BLaER1 (cell line): ENCODE data around the gene EPPIN.

Experiments
- H3K27ac ChIP-seq: shearing (Covaris generic); formaldehyde crosslinking; 2 replicates; pipeline ENCODE4 v1.8.1; 2022
- H3K27me3 ChIP-seq: shearing (Covaris generic); formaldehyde crosslinking; 2 replicates; pipeline ENCODE4 v1.8.1; 2022
- H3K36me3 ChIP-seq: shearing (Covaris generic); formaldehyde crosslinking; 2 replicates; pipeline ENCODE4 v1.8.1; 2022
- H3K4me1 ChIP-seq: shearing (Covaris generic); formaldehyde crosslinking; 2 replicates; pipeline ENCODE4 v1.8.1; 2022
- H3K4me2 ChIP-seq: shearing (Covaris generic); formaldehyde crosslinking; 2 replicates; pipeline ENCODE4 v1.8.1; 2022
- H3K4me3 ChIP-seq: shearing (Covaris generic); formaldehyde crosslinking; 2 replicates; pipeline ENCODE4 v1.8.1; 2022
- H3K9ac ChIP-seq: shearing (Covaris generic); formaldehyde crosslinking; 2 replicates; pipeline ENCODE4 v1.8.1; 2022
- H3K9me3 ChIP-seq: shearing (Covaris generic); formaldehyde crosslinking; 2 replicates; pipeline ENCODE4 v1.8.1; 2022
- H4K20me1 ChIP-seq: shearing (Covaris generic); formaldehyde crosslinking; 2 replicates; pipeline ENCODE4 v1.8.1; 2022
- Cebpa-rat ChIP-seq: shearing (Covaris generic); IDR thresholded peaks from 2 replicates; pipeline ENCODE4 v1.8.1; 2022

Gene EPPIN

DNA sequence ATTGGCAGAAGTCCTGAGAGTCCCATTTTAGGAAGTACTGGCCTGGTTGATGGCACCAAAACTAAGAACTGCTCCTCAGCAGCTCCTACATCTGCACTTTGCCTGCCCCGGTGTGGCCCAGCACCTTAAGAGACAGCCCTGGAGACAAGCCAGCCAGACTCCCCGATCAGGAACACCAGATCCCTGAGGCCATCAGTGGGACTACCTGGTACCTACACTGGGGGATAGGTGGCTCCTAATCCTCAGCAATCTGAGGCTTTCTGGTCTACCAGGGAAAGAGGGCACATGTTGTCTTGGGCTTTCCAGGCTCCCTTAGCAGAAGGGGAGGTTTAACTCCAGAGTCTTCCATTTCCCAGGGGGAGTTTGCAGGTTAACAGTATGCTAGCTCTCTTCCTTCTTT lies 7.8 kb downstream of the EPPIN start, which contains the start of gene WFDC6:
Gene WFDC6 (minus strand): TSS at position 101 of the 400 bp plus-strand sequence. CDS start 75 bp downstream, at position 26.
- H3K36me3 ChIP-seq = no peaks in the 10 kb centered on the region
- H3K4me3 ChIP-seq = no peak within 1 kb of the TSS
- H3K9ac ChIP-seq = no peak within 1 kb of the TSS
- no peak for TF ChIP-seq Cebpa-rat
- no peak within 1 kb of the TSS for H3K27ac ChIP-seq
- H3K27me3 ChIP-seq = no peaks in the 10 kb centered on the region
- H4K20me1 ChIP-seq = no peaks in the 10 kb centered on the region
- H3K4me1 ChIP-seq = no peaks in the 10 kb centered on the region
- H3K9me3 ChIP-seq = no peaks in the 10 kb centered on the region
- no peak within 1 kb of the TSS for H3K4me2 ChIP-seq

DNA sequence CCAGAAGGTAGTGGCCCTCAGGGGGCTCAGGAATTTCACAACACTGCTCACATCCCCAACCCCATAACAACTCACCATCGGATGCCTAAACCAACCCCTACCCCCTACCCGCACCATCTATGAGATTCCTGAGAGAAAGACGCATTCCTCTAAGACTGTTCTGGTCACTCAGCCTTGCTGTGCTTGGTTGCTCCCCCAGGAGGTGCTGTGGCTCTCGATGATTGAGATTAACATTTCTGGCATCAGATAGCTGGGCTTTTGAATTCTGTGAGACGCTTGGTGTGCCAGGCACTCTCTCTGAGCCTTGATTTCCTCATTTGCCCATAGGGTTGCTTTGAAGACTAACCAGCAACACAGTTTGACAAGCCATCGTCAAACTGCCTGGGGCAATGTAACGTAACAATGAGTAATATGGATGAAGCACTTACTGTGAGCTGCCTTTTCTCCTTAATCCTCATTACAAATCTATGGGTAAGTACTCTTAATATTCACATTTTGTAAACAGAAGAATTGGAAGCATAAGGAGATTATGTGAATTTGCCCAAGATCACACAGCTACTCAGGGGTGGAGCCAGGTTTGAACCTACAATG lies 8.9 kb downstream of the EPPIN start:
- H3K27me3 ChIP-seq = no peaks in the 10 kb centered on the region
- TF ChIP-seq Cebpa-rat = no peak
- no peak overlapping the region for H3K4me2 ChIP-seq
- no peaks in the 10 kb centered on the region for H3K4me1 ChIP-seq
- H3K9ac ChIP-seq = no peak overlapping the region
- H3K27ac ChIP-seq = no peak overlapping the region
- H4K20me1 ChIP-seq = no peaks in the 10 kb centered on the region
- H3K9me3 ChIP-seq = no peaks in the 10 kb centered on the region
- no peak overlapping the region for H3K4me3 ChIP-seq
- no peaks in the 10 kb centered on the region for H3K36me3 ChIP-seq

GRCh38 chr20:45527294-45527693 lies 19.9 kb downstream of the EPPIN start:
- Histone ChIP-seq H3K4me1 (peaks cover 4% of the 10 kb centered on the region), H3K27ac (no peak overlapping the region), H3K4me2 (no peak overlapping the region), H3K9me3 (no peaks in the 10 kb centered on the region), H3K4me3 (no peak overlapping the region), H3K9ac (no peak overlapping the region), H4K20me1 (no peaks in the 10 kb centered on the region), H3K36me3 (no peaks in the 10 kb centered on the region), H3K27me3 (no peaks in the 10 kb centered on the region)
- TF ChIP-seq Cebpa-rat = no peak

DNA sequence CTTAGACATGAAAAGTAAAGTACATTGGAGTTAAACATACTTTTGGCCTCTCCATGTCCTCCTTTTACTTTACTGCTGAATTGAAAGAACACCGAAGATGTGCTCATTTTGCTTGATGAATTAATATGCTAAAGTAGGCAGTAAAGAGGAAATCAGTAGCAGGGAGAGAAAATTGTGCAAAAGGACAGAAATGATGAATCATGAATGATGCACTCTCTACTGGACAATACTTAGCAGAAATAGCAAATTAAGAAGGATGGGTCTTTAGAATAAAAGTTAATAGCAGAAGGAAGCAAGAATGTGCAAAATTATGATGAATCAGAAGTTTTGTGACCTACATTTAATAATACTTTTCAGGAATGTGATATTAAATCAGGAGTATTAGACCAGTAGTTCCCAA lies 23.4 kb downstream of the EPPIN start:
- H3K4me3 ChIP-seq = no peak overlapping the region
- no peaks in the 10 kb centered on the region for H3K36me3 ChIP-seq
- no peaks in the 10 kb centered on the region for H3K27me3 ChIP-seq
- no peaks in the 10 kb centered on the region for H3K9me3 ChIP-seq
- H3K27ac ChIP-seq = no peak overlapping the region
- TF ChIP-seq Cebpa-rat = no peak
- H3K9ac ChIP-seq = no peak overlapping the region
- no peak overlapping the region for H3K4me2 ChIP-seq
- H3K4me1 ChIP-seq = no peaks in the 10 kb centered on the region
- no peaks in the 10 kb centered on the region for H4K20me1 ChIP-seq

DNA sequence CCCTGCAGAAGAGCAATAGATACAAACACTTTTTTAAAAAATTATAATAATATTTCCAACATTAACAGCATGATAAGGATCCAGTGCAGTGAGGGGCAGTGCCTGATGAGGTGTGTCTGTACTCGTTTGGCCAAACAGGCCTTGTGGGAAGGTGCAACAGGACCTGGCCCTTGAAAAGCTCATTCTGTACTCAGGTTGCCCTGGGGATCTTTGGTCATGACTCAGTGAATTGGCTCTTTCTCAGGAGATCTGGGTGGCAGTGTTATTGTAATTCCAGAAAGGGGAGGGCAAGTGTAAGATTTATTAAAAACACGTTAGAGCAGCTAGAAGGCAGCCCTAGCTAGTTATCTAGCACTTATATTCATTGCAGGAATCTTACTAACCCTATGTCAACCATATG lies 28.9 kb downstream of the EPPIN start:
- H3K9me3 ChIP-seq = no peaks in the 10 kb centered on the region
- H3K36me3 ChIP-seq = no peaks in the 10 kb centered on the region
- no peaks in the 10 kb centered on the region for H4K20me1 ChIP-seq
- no peak for TF ChIP-seq Cebpa-rat
- no peak overlapping the region for H3K4me3 ChIP-seq
- no peak overlapping the region for H3K27ac ChIP-seq
- no peak overlapping the region for H3K4me2 ChIP-seq
- H3K27me3 ChIP-seq = no peaks in the 10 kb centered on the region
- H3K9ac ChIP-seq = no peak overlapping the region
- no peaks in the 10 kb centered on the region for H3K4me1 ChIP-seq

DNA sequence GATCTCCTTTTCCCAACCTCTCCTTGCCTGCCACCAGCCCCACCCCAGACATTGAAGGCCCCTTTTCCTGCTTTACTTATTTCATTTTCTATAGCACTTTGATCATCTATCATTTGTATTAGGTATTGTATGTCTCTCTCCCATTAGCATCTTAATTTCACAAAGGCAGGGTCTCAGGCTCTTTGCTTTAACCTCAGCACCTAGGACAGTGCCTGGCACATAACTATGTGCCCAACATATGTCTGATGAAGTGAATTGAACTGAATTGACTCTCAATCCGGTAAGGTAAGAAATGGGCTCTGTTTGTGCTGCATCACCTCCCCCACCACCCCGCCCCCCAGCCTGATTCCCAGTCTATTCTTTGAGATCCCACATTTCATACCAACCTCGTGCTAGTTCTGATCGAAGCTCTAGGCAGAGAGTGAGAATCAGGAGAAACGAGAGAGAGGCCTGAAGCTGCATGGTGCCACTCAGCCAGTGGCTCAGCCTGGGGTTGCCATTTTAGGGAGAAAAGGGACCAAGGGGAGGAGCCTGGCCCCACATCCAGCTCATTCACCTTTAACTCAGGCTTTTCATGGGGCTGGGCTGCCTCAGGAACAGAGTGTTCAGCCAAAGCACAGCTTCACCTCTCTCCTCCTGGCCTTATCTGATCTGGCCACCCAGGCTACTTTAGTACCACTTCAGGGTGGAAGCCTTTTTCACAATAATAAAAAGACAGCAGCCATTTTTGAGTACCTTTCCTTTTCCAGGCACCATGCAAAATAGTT lies 31.9 kb downstream of the EPPIN start, which contains the start of gene SPINT3:
Gene SPINT3 (minus strand): TSS at position 476 of the 767 bp plus-strand sequence. CDS start 14 bp downstream, at position 462.
- Histone ChIP-seq H3K9me3 (no peaks in the 10 kb centered on the region), H3K9ac (no peak within 1 kb of the TSS), H3K4me1 (no peaks in the 10 kb centered on the region), H3K36me3 (no peaks in the 10 kb centered on the region), H3K27me3 (no peaks in the 10 kb centered on the region), H3K4me3 (no peak within 1 kb of the TSS), H3K27ac (no peak within 1 kb of the TSS), H3K4me2 (no peak within 1 kb of the TSS), H4K20me1 (no peaks in the 10 kb centered on the region)
- no peak for TF ChIP-seq Cebpa-rat

DNA sequence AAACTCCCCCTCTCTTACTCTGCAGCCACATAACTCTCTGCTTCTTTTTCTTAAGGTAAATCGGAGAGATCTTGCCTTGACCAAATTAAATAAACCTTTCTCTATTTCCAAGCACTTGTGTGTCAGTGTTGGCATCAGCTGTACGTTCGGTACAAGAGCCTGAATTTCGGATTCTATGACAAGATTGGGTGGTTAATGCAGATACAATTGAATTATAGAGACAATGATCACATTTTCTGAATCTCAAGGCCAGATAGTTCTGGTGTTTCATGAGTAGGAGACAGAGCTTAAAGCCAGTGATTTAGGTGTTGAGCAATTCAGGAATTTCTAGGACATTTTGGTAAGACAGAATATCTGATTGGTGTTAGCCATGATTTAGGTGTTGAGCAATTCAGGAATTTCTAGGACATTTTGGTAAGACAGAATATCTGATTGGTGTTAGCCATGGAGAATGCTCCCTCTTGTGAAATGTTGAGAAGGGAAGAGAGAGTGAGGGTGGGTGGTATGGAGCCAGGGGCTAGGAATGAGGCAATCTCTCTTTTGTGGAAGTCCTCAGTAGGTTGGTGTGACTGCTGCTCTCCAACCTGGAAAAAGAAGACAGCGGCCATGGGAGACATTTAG lies 36.8 kb downstream of the EPPIN start:
- Histone ChIP-seq H3K27me3 (no peaks in the 10 kb centered on the region), H3K9ac (no peak overlapping the region), H3K4me2 (no peak overlapping the region), H3K27ac (no peak overlapping the region), H3K36me3 (no peaks in the 10 kb centered on the region), H3K4me1 (no peaks in the 10 kb centered on the region), H3K4me3 (no peak overlapping the region), H3K9me3 (no peaks in the 10 kb centered on the region), H4K20me1 (no peaks in the 10 kb centered on the region)
- no peak for TF ChIP-seq Cebpa-rat

DNA sequence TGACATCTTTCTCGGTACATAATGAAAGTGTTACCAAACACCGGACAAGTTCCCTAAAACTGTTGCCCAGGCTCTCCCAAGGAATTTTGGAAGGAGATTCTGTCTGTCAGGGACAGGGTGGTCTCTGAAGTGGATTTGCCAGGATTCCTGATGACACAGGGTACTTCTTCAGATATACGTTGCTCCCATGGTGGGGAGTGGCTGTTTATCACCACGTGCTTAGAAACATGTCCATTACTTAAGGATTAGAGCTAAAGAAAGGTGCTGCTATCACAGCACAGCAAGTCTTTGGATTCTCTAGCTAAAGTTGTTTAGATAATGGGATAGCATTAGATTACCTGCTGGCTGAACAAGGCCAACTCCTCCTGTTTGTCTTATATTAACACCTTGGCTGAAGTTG lies 38.1 kb downstream of the EPPIN start:
- TF ChIP-seq Cebpa-rat = no peak

GRCh38 chr20:45508068-45508886 lies 38.9 kb downstream of the EPPIN start:
- Histone ChIP-seq H3K4me2 (no peak overlapping the region), H3K9ac (no peak overlapping the region), H4K20me1 (no peaks in the 10 kb centered on the region), H3K9me3 (no peaks in the 10 kb centered on the region), H3K4me3 (no peak overlapping the region), H3K27ac (no peak overlapping the region), H3K27me3 (no peaks in the 10 kb centered on the region), H3K4me1 (no peaks in the 10 kb centered on the region), H3K36me3 (no peaks in the 10 kb centered on the region)
- no peak for TF ChIP-seq Cebpa-rat

More for the DNA sequence above, 38.1 kb downstream of the EPPIN start:
- Histone ChIP-seq H3K9ac (no peak overlapping the region), H3K27ac (no peak overlapping the region), H3K36me3 (no peaks in the 10 kb centered on the region), H3K9me3 (no peaks in the 10 kb centered on the region), H3K4me2 (no peak overlapping the region), H3K4me3 (no peak overlapping the region), H4K20me1 (no peaks in the 10 kb centered on the region), H3K4me1 (no peaks in the 10 kb centered on the region), H3K27me3 (no peaks in the 10 kb centered on the region)
